Raji (cell line): ENCODE measurements around the gene LDB2.

Experiments used
- POLR2A ChIP-seq: IDR thresholded peaks from 2 replicates; pipeline ENCODE4 v1.6.1; 2011; ENCODE audit warnings: low read depth, low read length, control low read depth; ENCODE audit not compliant: insufficient read depth

LDB2 gene

GRCh38 chr4:16682975-16683374, 215.5 kb downstream of the LDB2 start:
- no peak for TF ChIP-seq POLR2A

DNA sequence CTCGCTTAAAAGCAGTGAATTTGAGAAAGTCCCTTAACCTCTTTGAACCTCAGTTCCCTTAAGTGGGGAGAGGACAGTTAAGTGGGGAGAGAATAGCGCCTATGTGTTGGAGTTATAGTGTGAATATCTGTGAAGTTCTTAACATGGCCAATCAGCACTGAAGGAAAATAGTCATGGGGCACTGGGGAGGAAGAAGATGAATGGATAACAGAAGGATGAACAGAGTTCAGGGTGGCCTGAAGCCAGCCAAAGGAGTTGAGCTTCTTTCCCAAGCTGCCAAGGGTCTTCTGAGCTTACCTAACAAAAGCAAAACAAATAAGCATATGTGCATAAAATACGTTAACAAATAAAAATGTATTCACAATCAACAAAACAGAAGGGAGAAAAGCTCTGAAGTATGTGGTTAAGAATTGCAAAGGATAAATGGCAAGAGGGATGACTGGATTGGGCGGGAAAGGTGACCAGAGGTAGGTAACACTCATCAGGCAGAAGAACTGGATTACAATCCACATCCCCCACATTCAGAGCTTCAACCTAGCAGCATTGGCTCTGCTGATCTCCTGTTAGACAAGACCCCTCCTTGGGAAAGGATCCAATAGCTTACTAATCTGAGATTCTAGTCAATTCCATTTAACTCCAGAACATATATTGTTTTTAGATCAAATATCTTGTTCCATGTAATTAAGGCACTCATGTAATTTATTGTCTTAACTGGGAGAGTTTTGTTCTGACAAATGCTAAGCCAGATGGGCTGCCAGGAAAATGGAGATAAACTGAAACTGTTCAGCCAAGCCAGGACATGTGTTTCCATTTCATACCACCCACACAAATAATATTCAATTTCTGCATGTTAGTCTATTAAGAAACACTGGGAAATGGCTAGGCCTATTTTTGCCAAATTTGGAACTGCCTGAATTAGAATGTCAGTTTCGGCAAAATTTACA, 221.2 kb downstream of the LDB2 start:
- TF ChIP-seq POLR2A, result no peak

GRCh38 chr4:16676230-16676770, 222.1 kb downstream of the LDB2 start:
- no peak for TF ChIP-seq POLR2A

- TF ChIP-seq POLR2A, result no peak
These were observed 224.4 kb downstream of the LDB2 start for GRCh38 chr4:16674082-16674481.

DNA sequence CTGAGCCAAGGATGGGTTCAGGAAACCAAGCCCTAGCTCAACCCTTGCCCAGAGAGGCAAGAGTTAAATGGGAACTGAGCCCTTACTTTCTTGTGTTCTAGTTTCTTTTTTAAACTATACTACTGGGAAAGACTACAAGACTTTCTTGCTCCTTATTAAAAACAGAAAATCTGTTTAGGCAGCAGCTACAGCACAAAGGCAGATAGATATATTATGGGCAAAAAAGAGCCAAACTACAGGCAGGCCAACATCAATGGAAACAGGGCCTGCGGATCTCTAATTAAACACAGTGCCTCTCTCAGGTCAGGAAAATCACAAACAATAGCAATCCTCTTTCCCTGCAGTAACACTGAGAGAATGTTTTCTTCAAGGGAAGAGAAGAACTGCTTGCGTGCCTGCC, 226.0 kb downstream of the LDB2 start:
- TF ChIP-seq POLR2A, result no peak

GRCh38 chr4:16671741-16672140, 226.7 kb downstream of the LDB2 start:
- no peak for TF ChIP-seq POLR2A

DNA sequence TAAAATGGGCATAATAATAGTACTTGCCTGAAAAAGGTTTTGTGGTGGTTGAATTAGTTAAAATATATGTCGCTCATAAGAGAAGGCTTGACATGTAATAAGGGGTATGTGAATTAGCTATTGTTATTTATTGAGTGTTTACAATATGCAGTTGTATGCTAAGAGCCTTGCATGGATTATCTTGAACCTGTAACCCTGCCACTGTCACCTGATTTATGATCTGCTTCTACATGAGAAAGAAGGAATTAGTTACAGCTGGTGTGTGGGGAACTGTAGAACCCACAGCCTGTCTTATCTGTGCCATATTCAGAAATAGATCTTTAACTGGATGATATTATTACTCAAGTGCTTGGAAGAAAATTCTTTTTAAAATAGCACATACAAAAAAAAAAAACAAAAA, 227.7 kb downstream of the LDB2 start:
- TF ChIP-seq POLR2A, result no peak

DNA sequence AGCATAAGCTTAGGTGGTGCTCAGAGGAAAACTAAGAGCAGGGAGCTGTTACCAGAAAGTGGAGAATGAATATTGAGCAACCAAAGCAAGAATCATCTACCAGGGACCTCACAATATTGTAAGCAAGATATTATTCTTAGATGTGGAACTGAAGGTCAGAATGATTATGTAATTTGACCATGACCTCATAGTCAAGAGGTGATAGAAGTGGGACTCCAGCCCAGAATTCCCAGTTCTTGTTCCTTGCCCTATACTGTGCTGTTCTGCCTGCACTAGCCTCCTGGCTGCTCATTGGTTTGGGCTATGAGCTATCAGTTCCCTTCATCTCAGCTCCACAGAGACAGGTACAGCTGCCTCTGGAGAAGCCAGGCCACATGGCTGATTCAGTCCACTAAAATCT, 229.4 kb downstream of the LDB2 start:
- TF ChIP-seq POLR2A, result no peak

GRCh38 chr4:16668488-16668887, 230.0 kb downstream of the LDB2 start:
- TF ChIP-seq POLR2A, result no peak

- no peak for TF ChIP-seq POLR2A
These were observed 231.0 kb downstream of the LDB2 start for GRCh38 chr4:16667464-16667863.

DNA sequence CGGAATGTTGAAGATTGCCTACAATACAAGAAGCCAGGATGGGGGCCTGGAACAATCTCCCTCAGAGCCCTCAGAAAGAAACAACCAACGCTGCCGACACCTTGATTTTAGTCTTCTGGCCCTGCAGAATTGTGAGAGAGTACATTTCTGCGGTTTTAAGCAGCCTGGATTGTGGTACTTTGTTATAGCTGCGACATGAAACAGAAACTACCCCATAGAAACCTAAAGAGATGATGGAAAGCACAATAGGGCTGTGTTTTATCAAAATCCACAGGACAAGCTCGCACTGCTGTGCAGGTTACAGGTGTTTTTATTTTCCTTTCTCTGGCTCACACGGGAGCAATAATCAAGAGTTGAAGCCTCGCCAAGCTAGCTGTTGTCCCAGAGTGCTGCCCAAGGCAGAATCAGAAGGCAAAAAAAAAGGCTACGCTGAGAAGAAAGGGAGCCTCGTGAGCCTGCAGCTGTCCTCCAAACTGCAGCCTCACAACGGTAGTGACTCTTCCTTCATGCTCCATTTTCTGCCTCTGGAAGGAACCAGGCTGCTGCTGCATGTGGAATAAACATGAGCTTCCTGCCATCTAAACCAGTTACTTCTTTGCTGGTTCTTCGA, 232.4 kb downstream of the LDB2 start:
- no peak for TF ChIP-seq POLR2A

- no peak for TF ChIP-seq POLR2A
These were observed 234.7 kb downstream of the LDB2 start for GRCh38 chr4:16663732-16664131.

- no peak for TF ChIP-seq POLR2A
These were observed 235.1 kb downstream of the LDB2 start for GRCh38 chr4:16663307-16663706.

DNA sequence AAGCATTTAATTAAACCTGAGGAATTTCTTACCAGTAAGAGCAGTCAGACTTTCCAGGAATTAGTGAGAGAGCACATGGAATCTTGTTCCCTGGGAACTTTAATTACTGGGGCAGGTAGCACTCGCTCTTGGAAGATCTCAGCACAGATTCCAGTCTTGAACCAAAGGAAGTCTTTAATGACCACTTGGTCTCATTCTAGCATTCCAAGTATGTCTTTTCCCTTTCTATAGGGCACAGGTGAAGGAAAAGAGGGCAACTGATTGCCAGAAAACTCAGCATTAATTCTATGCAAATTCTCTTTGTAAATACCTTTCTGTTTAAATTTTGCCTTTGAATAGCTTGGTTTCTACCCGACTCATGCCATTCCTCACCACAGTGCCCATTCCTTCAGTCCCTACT, 236.6 kb downstream of the LDB2 start:
- TF ChIP-seq POLR2A, result no peak

GRCh38 chr4:16660656-16661055, 237.8 kb downstream of the LDB2 start:
- TF ChIP-seq POLR2A, result no peak

DNA sequence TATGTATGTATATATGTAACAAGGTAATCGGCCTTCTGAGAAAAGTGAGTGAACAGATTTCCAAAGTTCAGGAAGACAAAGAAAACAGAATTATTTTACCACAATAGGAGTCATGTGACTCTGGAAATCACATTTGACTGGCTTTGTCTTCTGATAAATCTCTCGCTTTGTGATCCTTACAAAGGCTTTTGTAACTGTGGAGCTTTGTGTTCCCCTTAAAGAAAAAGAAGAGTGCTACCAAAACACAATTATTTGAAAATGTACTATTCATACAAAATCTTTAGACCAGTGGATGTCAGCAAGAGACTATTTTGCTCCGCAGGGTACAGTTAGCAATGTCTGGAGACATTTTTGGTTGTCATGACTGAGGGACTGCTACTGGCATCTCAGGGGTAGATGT, 238.8 kb downstream of the LDB2 start:
- no peak for TF ChIP-seq POLR2A
